EL (cell line): Measurements from ENCODE around the gene BAHCC1.

Experiments
- DNase-seq: peaks from one replicate; pipeline ENCODE4 v3.0.0-alpha.2; 2016

The BAHCC1 gene

GRCh38 chr17:81445642-81446503 lies 50.6 kb downstream of the BAHCC1 start:
- DNase-seq: no peak

- no peak for DNase-seq
Measured at GRCh38 chr17:81447331-81447933, 52.2 kb downstream of the BAHCC1 start.

GRCh38 chr17:81448442-81448841 lies 53.2 kb downstream of the BAHCC1 start:
- DNase-seq: no peak

GRCh38 chr17:81448950-81449349 lies 53.7 kb downstream of the BAHCC1 start:
- no peak for DNase-seq

GRCh38 chr17:81449351-81449750 lies 54.1 kb downstream of the BAHCC1 start:
- no peak for DNase-seq

- no peak for DNase-seq
Measured at GRCh38 chr17:81451823-81452222, 56.6 kb downstream of the BAHCC1 start.

GRCh38 chr17:81452551-81452950 lies 57.3 kb downstream of the BAHCC1 start:
- no peak for DNase-seq

- no peak for DNase-seq
Measured at GRCh38 chr17:81453076-81453475, 57.8 kb downstream of the BAHCC1 start.

- DNase-seq: no peak
Measured at GRCh38 chr17:81453712-81454111, 58.5 kb downstream of the BAHCC1 start.

- DNase-seq: no peak
Measured at GRCh38 chr17:81454473-81454872, 59.2 kb downstream of the BAHCC1 start.

- no peak for DNase-seq
Measured at GRCh38 chr17:81455387-81455786, 60.1 kb downstream of the BAHCC1 start.

- no peak for DNase-seq
Measured at GRCh38 chr17:81456091-81456490, 60.8 kb downstream of the BAHCC1 start.

- DNase-seq: no peak
Measured at GRCh38 chr17:81456798-81457197, 61.5 kb downstream of the BAHCC1 start.

GRCh38 chr17:81457401-81457800 lies 62.1 kb downstream of the BAHCC1 start:
- DNase-seq: no peak

- DNase-seq: no peak
Measured at GRCh38 chr17:81457917-81458555, 62.8 kb downstream of the BAHCC1 start.

- DNase-seq: no peak
Measured at GRCh38 chr17:81458628-81459027, 63.4 kb downstream of the BAHCC1 start.

- no peak for DNase-seq
Measured at GRCh38 chr17:81459224-81459623, 64.0 kb downstream of the BAHCC1 start.

GRCh38 chr17:81459864-81460263 lies 64.6 kb downstream of the BAHCC1 start:
- DNase-seq: no peak

GRCh38 chr17:81460856-81461460 lies 65.7 kb downstream of the BAHCC1 start:
- DNase-seq: no peak

- no peak for DNase-seq
Measured at GRCh38 chr17:81461607-81462500, 66.6 kb downstream of the BAHCC1 start.

GRCh38 chr17:81462506-81463125 lies 67.4 kb downstream of the BAHCC1 start:
- no peak for DNase-seq

GRCh38 chr17:81463506-81463905 lies 68.2 kb downstream of the BAHCC1 start:
- no peak for DNase-seq
